ENCODE measurements around the gene ZFAND3.

The ZFAND3 gene

DNA sequence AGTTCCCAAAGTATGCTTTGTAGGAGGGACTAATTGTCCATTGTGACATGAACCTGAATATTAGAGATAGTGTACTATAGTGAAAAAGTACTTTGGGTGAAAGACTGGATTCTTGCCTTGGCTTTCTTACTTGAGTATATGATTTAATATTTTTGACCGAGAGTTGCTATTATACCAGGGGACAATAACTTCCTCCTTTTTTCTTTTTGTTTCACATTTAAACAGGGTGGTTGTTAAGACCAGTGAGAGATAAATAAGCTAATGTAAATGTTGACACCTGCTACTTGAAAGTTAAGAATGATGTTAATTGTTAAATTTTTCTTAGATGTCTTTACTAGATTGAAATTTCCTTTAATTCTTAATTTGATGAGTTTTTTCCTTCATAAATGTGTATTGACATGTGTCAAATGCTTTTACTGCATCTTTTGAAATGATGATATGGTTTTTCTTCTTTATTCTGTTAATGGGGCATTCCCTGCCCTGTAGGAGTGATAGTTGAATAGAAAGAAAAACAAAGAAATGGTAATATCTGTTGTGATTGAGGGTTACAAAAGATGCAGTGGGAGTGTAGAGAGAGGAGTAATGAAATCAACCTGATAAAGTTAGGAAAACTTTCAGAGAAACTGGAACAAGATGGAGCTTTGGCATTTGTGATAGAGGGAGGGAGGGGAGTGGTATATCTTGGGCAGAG lies 48.4 kb downstream of the ZFAND3 start:
- no peak for TF ChIP-seq CTCF (conservative IDR thresholded peaks at IDR 0.05; ENCODE audit: low read depth, low read length)

GRCh38 chr6:37868447-37868825 lies 48.9 kb downstream of the ZFAND3 start:
- peak; percentile 80 for DNase-seq (ENCODE audit: low read depth)
- no peak overlapping the region for H3K4me3 ChIP-seq (ENCODE audit: low read depth, low read length)
- no peak for TF ChIP-seq CTCF (conservative IDR thresholded peaks at IDR 0.05; ENCODE audit: low read depth, low read length)

More for the DNA sequence above, 48.4 kb downstream of the ZFAND3 start:
- no peak overlapping the region for H3K4me3 ChIP-seq (ENCODE audit: low read depth, low read length)
- DNase-seq (ENCODE audit: low read depth) = no peak

- no peak for DNase-seq (ENCODE audit: low read depth)
- H3K4me3 ChIP-seq (ENCODE audit: low read depth, low read length) = no peak overlapping the region
- no peak for TF ChIP-seq CTCF (conservative IDR thresholded peaks at IDR 0.05; ENCODE audit: low read depth, low read length)
Observed at GRCh38 chr6:37871616-37872372, 52.3 kb downstream of the ZFAND3 start.

GRCh38 chr6:37872373-37872745 lies 52.8 kb downstream of the ZFAND3 start:
- DNase-seq (ENCODE audit: low read depth) = no peak
- TF ChIP-seq CTCF (conservative IDR thresholded peaks at IDR 0.05; ENCODE audit: low read depth, low read length) = no peak
- H3K4me3 ChIP-seq (ENCODE audit: low read depth, low read length) = no peak overlapping the region

DNA sequence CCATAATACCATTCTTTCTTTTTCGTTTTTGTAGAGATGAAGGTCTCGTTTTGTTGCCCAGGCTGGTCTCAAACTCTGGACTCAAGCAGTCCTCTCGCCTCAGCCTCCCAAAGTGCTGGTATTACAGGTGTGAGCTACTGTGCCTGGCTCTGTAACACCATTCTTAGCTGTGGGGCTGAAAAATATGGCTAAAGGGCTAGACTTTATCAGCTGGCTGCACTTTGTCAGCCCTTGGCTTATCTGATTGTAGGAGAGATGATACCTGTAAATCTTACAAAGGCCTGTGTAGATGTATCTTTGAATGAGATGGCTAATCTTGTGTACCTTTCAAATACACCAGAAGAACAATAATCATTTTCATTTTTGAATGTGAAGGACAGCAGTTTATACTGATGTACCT lies 55.2 kb downstream of the ZFAND3 start:
- no peak overlapping the region for H3K4me3 ChIP-seq (ENCODE audit: low read depth, low read length)
- DNase-seq (ENCODE audit: low read depth) = no peak
- no peak for TF ChIP-seq CTCF (conservative IDR thresholded peaks at IDR 0.05; ENCODE audit: low read depth, low read length)

GRCh38 chr6:37875561-37876309 lies 56.2 kb downstream of the ZFAND3 start:
- H3K4me3 ChIP-seq (ENCODE audit: low read depth, low read length) = no peak overlapping the region
- no peak for TF ChIP-seq CTCF (conservative IDR thresholded peaks at IDR 0.05; ENCODE audit: low read depth, low read length)
- DNase-seq (ENCODE audit: low read depth) = no peak

Data from choroid plexus epithelial cell (primary cell).